GM18517 (cell line): ENCODE data around the gene GSK3A.

Experiments used
- ATAC-seq: cut with Tn5 transposase; IDR thresholded peaks from one replicate; pipeline ENCODE4 v1.9.1; 2021; ENCODE audit warnings: mild to moderate bottlenecking, moderate library complexity; ENCODE audit not compliant: unreplicated experiment

The GSK3A gene

GRCh38 chr19:42229301-42229854 is 13.0 kb downstream of the GSK3A start:
- ATAC-seq, result no peak

- no peak for ATAC-seq
Measured at GRCh38 chr19:42228641-42229040, 13.8 kb downstream of the GSK3A start.

GRCh38 chr19:42226886-42227285 is 15.5 kb downstream of the GSK3A start:
- ATAC-seq, result no peak

- no peak for ATAC-seq
Measured at GRCh38 chr19:42225718-42226292, 16.6 kb downstream of the GSK3A start.

GRCh38 chr19:42224940-42225717 is 17.3 kb downstream of the GSK3A start:
- ATAC-seq, result no peak

GRCh38 chr19:42220751-42221097 is 21.7 kb downstream of the GSK3A start:
- no peak for ATAC-seq

- peak; percentile 59 for ATAC-seq
Measured at GRCh38 chr19:42219812-42220750, 22.3 kb downstream of the GSK3A start, which contains the start of gene ZNF526. TSS of gene ZNF526 (plus strand) at chr19:42220312. CDS start at chr19:42224404, 4,092 bp downstream.

GRCh38 chr19:42217520-42218437 is 24.6 kb downstream of the GSK3A start, which contains the start of gene DEDD2:
TSS of gene DEDD2 (minus strand) at chr19:42217677. CDS start at chr19:42217007, 670 bp downstream.
- peak; percentile 71 for ATAC-seq

GRCh38 chr19:42216653-42217519 is 25.5 kb downstream of the GSK3A start:
- no peak for ATAC-seq

GRCh38 chr19:42214810-42215485 is 27.5 kb downstream of the GSK3A start:
- no peak for ATAC-seq

- no peak for ATAC-seq
Measured at GRCh38 chr19:42212886-42213285, 29.5 kb downstream of the GSK3A start.

- ATAC-seq, result no peak
Measured at GRCh38 chr19:42208612-42209011, 33.8 kb downstream of the GSK3A start.

- no peak for ATAC-seq
Measured at GRCh38 chr19:42207767-42208271, 34.6 kb downstream of the GSK3A start.

- no peak for ATAC-seq
Measured at GRCh38 chr19:42206871-42207755, 35.3 kb downstream of the GSK3A start.

- no peak for ATAC-seq
Measured at GRCh38 chr19:42204664-42205063, 37.7 kb downstream of the GSK3A start.

- no peak for ATAC-seq
Measured at GRCh38 chr19:42203700-42204099, 38.7 kb downstream of the GSK3A start.

- no peak for ATAC-seq
Measured at GRCh38 chr19:42202290-42202880, 40.0 kb downstream of the GSK3A start.
